ENCODE data around the gene SLCO4A1. TPM values are rescaled to one million over a fixed set of nuclear protein-coding genes. Genes with fewer than 3 reads are reported as not detected.

Gene SLCO4A1
- total and polyA plus RNA-seq, 2 donors (not counting 1 experiment from before 2014, with no cell fraction given) = 2.1 to 79.5 TPM

DNA sequence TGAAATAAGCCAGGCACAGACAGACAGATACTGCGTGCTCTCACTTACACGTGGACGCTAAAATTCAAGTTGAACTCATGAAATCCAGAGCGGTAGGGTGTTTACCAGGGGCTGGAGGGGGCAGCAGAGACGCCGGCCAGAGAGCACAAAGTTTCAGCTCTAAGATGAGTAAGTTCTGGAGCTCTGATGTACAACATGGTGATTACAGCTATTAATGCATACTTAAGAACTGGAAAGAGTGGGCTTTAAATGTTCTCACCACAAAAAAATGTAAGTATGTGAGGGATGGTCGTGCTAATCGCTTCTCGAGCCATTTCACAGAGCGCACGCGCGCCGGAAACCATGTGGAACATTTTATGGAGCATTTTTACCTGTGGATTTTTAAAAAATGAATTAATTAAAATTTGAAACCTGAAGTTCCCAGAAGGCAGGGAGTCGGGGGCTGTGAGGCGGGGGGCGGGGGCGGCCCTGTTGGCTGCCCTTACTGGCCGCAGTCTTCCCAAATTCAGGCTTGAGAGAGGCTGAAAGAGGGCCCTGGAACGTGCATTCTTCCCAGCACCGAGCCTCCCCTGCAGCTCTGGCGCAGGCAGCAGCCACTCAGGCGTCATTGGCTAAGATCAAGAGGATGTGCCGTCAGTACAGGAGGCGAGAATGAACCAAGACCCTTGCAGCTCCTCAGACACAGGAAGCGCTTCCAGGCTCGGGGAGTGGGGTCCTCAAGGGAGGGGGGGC lies 8.5 kb upstream of the SLCO4A1 start:
- Histone ChIP-seq H3K4me2 (replicated peaks; ENCODE audit: low read depth, low read length, poor library complexity, severe bottlenecking) (no peak overlapping the region), H3K4me3 (ENCODE audit: control extremely low read depth in 1 of 5, extremely low read depth in 1 of 5, insufficient read depth in 1 of 5, low read depth in 2 of 5, low read length in 4 of 5) (no peak overlapping the region), H3K79me2 (ENCODE audit: control insufficient read depth, insufficient read depth, low read length) (no peaks in the 10 kb centered on the region), H3K36me3 (replicated peaks in 1 of 2; ENCODE audit: control extremely low read depth in 1 of 2, control insufficient read depth in 1 of 2, extremely low read depth in 1 of 2, insufficient read depth in 2 of 2, low read length in 1 of 2) (no peaks in the 10 kb centered on the region), H3K9me3 (ENCODE audit: control extremely low read depth in 1 of 3, control insufficient read depth in 2 of 3, insufficient read depth in 1 of 3, low read length in 2 of 3) (no peaks in the 10 kb centered on the region), H3K4me1 (ENCODE audit: control insufficient read depth in 2 of 2, insufficient read depth in 2 of 2, low read length in 2 of 2) (peaks cover 1 to 2% of the 10 kb centered on the region in 2 donors), H3K9ac (ENCODE audit: low read length) (no peak overlapping the region), H4K20me1 (ENCODE audit: control insufficient read depth, insufficient read depth, low read length, poor library complexity, severe bottlenecking) (no peaks in the 10 kb centered on the region), H2AFZ (ENCODE audit: insufficient read depth, low read depth, low read length, poor library complexity, severe bottlenecking) (no peak overlapping the region), H3K27me3 (replicated peaks in 1 of 4; ENCODE audit: control extremely low read depth in 1 of 4, control insufficient read depth in 3 of 4, insufficient read depth in 4 of 4, low read length in 3 of 4) (peaks cover 0 to 20% (median 0%) of the 10 kb centered on the region in 4 experiments), H3K27ac (ENCODE audit: low read length in 2 of 2) (no peak overlapping the region)
- Mint-ChIP-seq H3K27me3 (peaks cover 22% of the 10 kb centered on the region), H3K4me3 (no peak overlapping the region), H3K4me1 (peaks cover 4% of the 10 kb centered on the region), H3K9me3 (ENCODE audit: insufficient read depth) (no peaks in the 10 kb centered on the region), H3K27ac (no peak overlapping the region)
- DNase-seq (no peak), ATAC-seq (ENCODE audit: low read depth) (no peak)
- CTCF ChIA-PET = interaction anchor here (1.2 kb wide), 1 partner anchor 11 kb away, joined by 4 read pairs; no protein-coding TSS in a partner anchor
- intact Hi-C loops (cut with micrococcal nuclease) = no loop called here
- WGBS (ENCODE audit: insufficient coverage) = 89% methylated on average over 27 of the region's 27 CpGs
- no peak for TF ChIP-seq EZH2 (IDR thresholded peaks at IDR 0.05; ENCODE audit: borderline replicate concordance, insufficient read depth, low read depth, low read length, poor library complexity, severe bottlenecking)
- TF ChIP-seq, protein P1, sequence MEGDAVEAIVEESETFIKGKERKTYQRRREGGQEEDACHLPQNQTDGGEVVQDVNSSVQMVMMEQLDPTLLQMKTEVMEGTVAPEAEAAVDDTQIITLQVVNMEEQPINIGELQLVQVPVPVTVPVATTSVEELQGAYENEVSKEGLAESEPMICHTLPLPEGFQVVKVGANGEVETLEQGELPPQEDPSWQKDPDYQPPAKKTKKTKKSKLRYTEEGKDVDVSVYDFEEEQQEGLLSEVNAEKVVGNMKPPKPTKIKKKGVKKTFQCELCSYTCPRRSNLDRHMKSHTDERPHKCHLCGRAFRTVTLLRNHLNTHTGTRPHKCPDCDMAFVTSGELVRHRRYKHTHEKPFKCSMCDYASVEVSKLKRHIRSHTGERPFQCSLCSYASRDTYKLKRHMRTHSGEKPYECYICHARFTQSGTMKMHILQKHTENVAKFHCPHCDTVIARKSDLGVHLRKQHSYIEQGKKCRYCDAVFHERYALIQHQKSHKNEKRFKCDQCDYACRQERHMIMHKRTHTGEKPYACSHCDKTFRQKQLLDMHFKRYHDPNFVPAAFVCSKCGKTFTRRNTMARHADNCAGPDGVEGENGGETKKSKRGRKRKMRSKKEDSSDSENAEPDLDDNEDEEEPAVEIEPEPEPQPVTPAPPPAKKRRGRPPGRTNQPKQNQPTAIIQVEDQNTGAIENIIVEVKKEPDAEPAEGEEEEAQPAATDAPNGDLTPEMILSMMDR (IDR thresholded peaks at IDR 0.05) = no peak
- POLR2A ChIA-PET = interaction anchor here (0.5 kb wide), 1 partner anchor 57 kb away, joined by 3 read pairs; no protein-coding TSS in a partner anchor

DNA sequence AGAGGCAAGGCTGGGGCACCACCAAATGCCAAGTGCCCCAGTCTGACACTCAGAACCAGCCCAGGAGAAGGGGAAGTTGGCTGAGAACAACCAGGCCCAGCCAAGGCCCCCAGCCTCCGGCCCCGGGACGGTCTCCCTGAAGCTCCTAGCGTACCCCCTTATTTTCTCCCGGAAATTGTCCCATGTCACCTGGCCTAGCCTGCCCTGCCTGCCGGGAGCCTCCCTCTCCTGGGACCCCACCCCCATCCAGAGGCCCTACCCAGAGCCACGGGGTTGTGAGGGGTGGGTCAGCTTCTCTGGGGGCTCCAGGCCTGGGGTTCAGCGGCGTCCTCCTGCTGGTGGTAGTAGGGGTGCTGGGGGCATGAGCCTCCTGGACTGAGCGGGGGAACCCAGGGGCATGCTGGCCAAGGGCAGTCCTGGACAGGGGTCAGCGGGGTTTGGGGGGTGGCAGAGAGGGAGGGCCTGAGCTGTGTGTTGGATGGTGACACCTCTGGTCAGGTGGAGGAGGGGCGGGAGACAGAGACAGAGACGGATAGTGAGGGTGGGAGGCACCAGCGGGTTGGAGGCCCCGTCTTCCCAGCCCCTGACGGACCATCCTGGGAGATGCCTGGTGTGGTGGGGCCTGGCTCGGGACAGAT lies 7.9 kb upstream of the SLCO4A1 start:
- TF ChIP-seq, protein P1 (IDR thresholded peaks at IDR 0.05) = no peak
- no peak for TF ChIP-seq EZH2 (IDR thresholded peaks at IDR 0.05; ENCODE audit: borderline replicate concordance, insufficient read depth, low read depth, low read length, poor library complexity, severe bottlenecking)
- no peaks in the 10 kb centered on the region for H3K36me3 ChIP-seq (replicated peaks in 1 of 2; ENCODE audit: control extremely low read depth in 1 of 2, control insufficient read depth in 1 of 2, extremely low read depth in 1 of 2, insufficient read depth in 2 of 2, low read length in 1 of 2)
- Mint-ChIP-seq H3K4me3 (no peak overlapping the region), H3K9me3 (ENCODE audit: insufficient read depth) (no peaks in the 10 kb centered on the region), H3K27ac (no peak overlapping the region), H3K4me1 (peaks cover 4% of the 10 kb centered on the region), H3K27me3 (peaks cover 22% of the 10 kb centered on the region)
- ChIA-PET POLR2A (no interaction called here), CTCF (interaction anchor here (1.2 kb wide), 1 partner anchor 12 kb away, joined by 4 read pairs; no protein-coding TSS in a partner anchor)
- ATAC-seq (ENCODE audit: low read depth) (no peak), DNase-seq (no peak)
- no peaks in the 10 kb centered on the region for H4K20me1 ChIP-seq (ENCODE audit: control insufficient read depth, insufficient read depth, low read length, poor library complexity, severe bottlenecking)
- H2AFZ ChIP-seq (ENCODE audit: insufficient read depth, low read depth, low read length, poor library complexity, severe bottlenecking) = no peak overlapping the region
- H3K4me2 ChIP-seq (replicated peaks; ENCODE audit: low read depth, low read length, poor library complexity, severe bottlenecking) = no peak overlapping the region
- intact Hi-C loops (cut with micrococcal nuclease) = no loop called here
- WGBS (ENCODE audit: insufficient coverage) = 91% methylated on average over 14 of the region's 17 CpGs
- no peaks in the 10 kb centered on the region for H3K9me3 ChIP-seq (ENCODE audit: control extremely low read depth in 1 of 3, control insufficient read depth in 2 of 3, insufficient read depth in 1 of 3, low read length in 2 of 3)
- H3K4me3 ChIP-seq (ENCODE audit: control extremely low read depth in 1 of 5, extremely low read depth in 1 of 5, insufficient read depth in 1 of 5, low read depth in 2 of 5, low read length in 4 of 5) = no peak overlapping the region
- no peaks in the 10 kb centered on the region for H3K4me1 ChIP-seq (ENCODE audit: control insufficient read depth in 2 of 2, insufficient read depth in 2 of 2, low read length in 2 of 2)
- H3K27me3 ChIP-seq (replicated peaks in 1 of 4; ENCODE audit: control extremely low read depth in 1 of 4, control insufficient read depth in 3 of 4, insufficient read depth in 4 of 4, low read length in 3 of 4) = peaks cover 0 to 20% (median 0%) of the 10 kb centered on the region in 4 experiments
- no peaks in the 10 kb centered on the region for H3K79me2 ChIP-seq (ENCODE audit: control insufficient read depth, insufficient read depth, low read length)
- no peak overlapping the region for H3K9ac ChIP-seq (ENCODE audit: low read length)
- no peak overlapping the region for H3K27ac ChIP-seq (ENCODE audit: low read length in 2 of 2)

Data from B cell (primary cell).